ENCODE measurements around the gene BMX.

BMX gene

GRCh38 chrX:15500497-15500966 lies at the start of gene BMX:
TSS of gene BMX (plus strand) at chrX:15500807. CDS start at chrX:15508354, 7,547 bp downstream.
- no peak for DNase-seq

DNA sequence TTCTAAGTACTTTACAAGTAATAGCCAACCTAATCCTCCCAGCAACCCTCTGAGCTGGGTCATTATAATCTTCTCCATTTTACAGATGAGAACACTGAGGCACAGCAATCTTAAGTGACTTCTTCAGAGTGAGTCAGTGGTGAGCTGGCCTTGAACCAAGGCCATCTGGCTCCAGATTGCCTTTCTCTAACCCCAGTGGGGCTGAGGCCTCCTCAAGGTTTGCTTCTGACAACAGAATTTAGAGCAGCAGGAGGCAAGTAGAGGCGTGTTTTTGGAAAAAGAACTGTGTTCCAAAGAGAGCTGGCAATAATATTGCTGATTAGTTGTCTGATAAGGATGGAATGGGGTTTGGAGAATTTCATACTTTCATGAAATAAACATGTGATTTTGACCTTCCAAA lies 48.7 kb upstream of the BMX start:
- no peak for DNase-seq

DNA sequence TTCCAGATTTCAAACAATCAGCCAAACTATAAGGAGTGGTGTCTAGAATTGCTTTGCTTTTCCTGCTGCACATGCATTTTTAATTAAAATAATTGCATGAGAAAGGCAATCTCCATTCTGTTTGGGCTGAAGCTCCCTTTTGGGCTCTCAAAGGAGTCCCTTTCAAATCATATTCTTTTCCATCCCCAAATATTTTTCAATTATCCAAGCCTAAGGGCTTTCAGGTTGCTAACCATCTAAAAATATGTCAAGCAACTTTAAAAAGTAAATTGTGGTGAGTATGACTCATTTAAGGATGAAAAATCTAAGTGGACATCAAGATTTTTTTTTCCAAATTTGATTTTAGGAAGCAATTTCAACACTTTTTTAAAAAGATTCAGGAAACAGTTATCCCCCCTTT lies 35.9 kb upstream of the BMX start:
- no peak for DNase-seq

DNA sequence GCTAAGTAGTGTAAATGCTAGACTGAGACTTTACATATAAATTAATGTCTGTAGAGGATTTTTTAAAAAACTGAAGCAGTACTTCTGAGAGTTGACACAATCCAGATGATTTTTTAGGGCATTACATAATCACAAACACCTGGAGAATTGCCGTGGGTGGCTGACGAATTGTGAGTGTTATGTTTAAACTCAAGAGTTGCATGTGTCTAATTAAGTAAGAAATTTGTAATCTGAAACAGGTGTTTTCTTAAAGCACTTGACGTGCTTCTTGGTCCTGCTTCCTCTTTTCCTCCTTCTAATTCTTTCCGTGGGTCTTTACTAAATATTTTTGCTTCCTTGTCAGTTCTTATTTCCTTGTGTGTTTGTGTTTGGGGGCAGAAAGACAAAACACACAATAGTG lies 35.3 kb upstream of the BMX start:
- no peak for DNase-seq

DNA sequence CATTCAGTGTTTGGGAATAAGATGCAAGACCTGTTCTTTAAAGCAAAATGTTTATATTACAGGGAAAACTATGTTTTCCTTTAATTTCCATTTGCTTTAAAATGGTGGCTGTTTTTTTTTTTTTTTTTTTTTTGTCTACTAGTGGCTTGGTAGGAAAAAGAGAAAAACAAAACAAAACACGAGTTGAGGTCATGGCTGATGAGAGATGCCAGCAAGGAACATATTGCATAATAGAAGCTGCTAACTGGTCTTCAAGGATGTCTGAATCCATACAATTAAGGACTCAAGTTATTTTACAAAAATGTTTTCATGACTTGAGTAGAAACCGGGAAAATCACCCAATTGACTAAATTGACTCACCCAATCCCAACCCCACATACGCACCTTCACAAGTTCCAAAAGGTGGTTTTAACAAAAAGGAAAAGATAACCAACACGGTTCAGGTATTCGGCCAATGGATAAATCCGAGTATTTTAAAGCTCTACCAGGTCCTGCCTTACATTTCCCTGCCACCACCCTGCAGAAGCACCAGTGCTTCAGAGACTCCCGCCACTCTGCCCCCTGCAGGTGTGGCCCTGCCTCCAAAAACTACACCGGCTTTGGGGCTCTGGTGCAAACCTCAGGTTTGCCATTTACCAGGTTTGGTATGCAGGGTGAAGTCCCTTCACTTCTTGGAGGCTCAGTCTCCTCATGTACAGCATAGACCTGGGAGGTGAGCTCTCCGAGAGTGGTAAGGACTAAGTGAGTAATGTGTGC lies 34.5 kb upstream of the BMX start:
- no peak for DNase-seq

GRCh38 chrX:15468036-15468435 lies 32.6 kb upstream of the BMX start:
- no peak for DNase-seq

DNA sequence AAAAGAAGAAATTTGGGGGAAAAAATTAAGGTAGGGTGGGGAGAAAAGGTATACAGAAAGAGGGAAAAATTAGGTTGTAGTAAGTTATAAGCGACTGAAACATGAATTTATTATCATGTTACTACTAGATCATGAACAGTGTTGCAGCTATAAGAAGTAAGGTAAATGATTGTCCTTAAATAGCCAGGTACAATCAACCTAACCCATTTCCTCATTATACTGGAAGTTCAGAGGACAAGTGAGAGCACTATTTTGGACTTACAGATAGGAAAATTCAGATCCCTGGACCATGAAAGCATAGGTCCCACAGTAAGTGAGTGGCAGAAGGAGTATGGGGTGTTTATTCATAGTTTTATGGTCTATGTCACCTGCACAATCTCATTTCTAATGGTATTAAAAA lies 31.0 kb upstream of the BMX start:
- no peak for DNase-seq

- peak; percentile 61 for DNase-seq
These were observed 29.6 kb upstream of the BMX start for GRCh38 chrX:15471028-15471427.

DNA sequence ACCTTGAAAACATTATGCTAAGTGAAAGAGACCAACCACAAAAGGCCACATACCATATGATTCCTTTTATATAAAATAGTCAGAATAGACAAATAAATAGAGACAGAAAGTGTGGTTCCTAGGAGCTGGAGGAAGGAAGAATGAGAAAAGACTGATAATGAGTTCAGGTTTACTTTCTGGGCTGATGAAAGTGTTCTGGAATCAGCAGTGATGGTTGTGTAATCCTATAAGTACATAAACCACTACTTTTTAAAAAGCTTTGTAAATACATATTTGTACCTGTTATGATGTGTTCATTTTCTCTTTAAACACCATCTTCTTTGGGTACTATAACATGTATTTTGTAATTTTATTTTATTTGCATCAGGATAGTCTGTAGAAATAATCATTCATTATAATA lies 28.1 kb upstream of the BMX start:
- no peak for DNase-seq

DNA sequence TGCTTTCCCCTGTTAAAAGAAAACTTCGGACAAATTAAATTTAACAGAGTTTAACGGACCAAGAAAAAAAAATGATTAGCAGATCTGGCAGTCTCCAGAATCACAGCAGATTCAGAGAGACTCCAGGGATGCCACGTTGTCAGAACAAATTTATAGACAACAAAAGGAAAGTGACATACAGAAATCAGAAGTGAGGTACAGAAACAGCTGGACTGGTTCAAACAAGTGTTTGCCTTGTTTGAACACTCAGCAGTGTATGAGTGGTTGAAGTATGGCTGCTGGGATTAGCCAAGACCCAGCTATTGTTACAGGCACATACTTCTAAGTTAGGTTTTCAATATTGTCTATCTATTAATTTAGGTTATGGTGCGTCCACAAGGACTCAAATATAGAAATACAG lies 26.6 kb upstream of the BMX start:
- DNase-seq = no peak

- DNase-seq = no peak
These were observed 25.6 kb upstream of the BMX start for GRCh38 chrX:15475021-15475420.

GRCh38 chrX:15475486-15475885 lies 25.1 kb upstream of the BMX start:
- DNase-seq = no peak

DNA sequence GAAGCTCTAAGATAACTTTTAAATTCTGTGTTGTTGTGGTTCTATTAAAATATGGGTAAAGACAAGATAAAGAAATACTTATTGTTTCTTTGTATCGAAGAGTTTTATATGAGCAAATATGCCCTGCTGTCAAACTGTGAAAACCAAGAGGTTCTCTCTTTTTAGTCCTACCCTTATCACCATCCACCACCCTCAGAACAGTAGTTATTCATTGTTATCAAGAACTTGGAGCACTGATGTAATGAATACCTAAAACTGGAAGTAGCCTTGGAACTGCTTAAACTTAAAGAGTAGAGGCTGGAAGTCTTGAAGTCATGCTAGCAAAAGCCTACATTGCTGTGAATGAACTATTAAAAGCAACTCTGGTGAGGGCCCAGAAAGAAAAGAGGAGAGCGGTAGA lies 16.7 kb upstream of the BMX start:
- DNase-seq = no peak

GRCh38 chrX:15492469-15492868 lies 8.1 kb upstream of the BMX start:
- DNase-seq = no peak

DNA sequence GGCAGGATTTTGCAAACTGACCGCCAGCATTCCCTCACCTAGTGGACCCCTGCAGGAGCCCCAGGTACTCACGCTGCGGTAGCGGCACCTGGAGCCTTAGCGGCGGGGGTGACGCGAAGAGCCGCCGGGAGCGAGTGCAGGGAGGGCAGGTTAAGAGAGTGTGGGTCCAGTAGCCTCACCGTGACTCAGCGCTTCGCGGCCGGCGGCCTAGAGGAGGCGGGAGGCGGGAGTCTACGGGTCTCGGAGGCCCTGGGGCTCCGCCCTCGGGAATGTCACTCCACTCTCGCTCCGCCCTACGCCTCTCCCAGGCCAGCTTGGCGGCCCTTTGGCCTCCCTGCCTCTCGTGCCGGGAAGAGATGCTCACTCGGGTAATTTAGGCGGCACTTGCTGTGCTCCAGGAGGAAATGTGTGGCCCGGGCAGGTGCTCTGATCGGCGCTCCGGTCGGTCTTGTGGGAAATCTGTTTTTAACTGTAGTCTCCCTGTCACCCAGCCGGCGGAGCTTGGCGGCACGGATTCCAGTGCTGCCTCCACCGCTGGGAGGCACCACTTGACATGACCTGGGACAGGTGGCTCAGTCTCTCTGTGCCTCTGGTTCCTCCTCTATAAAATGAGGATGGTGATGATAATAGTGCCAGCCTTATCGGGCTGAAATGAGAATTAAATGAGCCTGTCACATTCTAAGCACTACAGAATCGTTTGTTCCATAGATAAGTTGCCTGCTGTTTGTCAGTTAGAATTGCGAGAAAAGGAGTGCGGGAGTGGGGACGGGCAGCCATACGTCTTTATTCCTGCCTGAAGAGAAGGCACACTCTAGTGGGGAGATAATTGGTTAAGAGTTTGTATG lies 7.3 kb upstream of the BMX start, which contains the start of gene PIR:
Gene PIR (minus strand): TSS at position 216 of the 845 bp plus-strand sequence. CDS start 2,076 bp downstream, outside the sequence.
- peak; percentile 71 for DNase-seq

- no peak for DNase-seq
These were observed 4.8 kb upstream of the BMX start for GRCh38 chrX:15495801-15496200.

DNA sequence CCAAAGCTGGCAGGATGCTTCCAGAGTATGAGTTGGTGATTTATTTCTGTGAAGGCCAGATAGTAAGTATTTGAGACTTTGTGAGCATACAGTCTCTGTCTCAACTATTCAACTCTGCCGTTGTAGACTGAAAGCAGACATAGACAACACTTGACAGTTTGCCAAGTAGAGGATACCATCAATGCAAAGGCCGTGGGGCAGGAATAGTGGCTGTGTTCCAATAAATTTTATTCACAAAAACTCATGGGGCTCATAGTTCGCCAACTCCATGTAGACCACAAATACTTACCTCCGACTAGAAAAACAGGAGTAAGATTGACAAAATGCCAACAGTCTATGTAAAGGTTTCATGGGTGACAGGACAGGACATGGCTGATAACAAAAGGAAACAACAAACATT lies 3.8 kb upstream of the BMX start:
- DNase-seq = no peak

- DNase-seq = peak; percentile 60
These were observed 2.7 kb upstream of the BMX start for GRCh38 chrX:15497865-15498264.

GRCh38 chrX:15498741-15499140 lies 1.9 kb upstream of the BMX start:
- no peak for DNase-seq

GRCh38 chrX:15499976-15500375 lies 631 bp upstream of the BMX start:
- DNase-seq = no peak

GRCh38 chrX:15501506-15501905 lies 899 bp downstream of the BMX start:
- DNase-seq = no peak

- no peak for DNase-seq
These were observed 4.1 kb downstream of the BMX start for GRCh38 chrX:15504661-15505060.

DNA sequence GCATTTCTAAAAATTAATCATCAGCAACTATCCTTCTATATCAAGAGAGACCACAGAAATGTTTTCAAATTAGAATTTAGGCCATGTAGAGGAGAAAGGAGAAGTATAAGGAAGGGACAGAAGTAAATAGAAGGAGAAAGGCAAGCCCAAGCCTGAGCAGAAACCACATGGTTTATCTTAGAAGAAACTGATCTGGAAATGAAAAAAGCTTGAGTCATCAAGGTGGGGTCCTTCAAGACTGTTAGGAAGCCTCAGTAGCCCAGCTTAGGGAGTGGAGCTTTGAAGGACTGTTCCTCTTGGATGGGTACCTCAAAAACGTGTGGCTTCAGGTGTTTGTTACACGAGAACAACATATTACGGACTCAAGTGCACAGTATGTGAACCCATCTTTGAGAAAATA lies 4.5 kb downstream of the BMX start:
- DNase-seq = no peak

- no peak for DNase-seq
These were observed 6.4 kb downstream of the BMX start for GRCh38 chrX:15507005-15507404.
